GM23338 (cell line): Measurements from ENCODE around the gene FOXJ3. TPM values are rescaled to one million over a fixed set of nuclear protein-coding genes. Genes with fewer than 3 reads are reported as not detected.

Source experiments
- ATAC-seq: fragments of 200-7000 bp; cut with Tn5 transposase; 3 replicates; pipeline ENCODE4 v1.9.1; 2020
- DNase-seq: peaks from one replicate; pipeline ENCODE4 v3.0.0-alpha.2; 2015; ENCODE audit warnings: low spot score
- H2AFZ ChIP-seq: fragments of 200-600 bp; sonication (generic); 2 replicates; pipeline ENCODE4 v1.8.0; 2016; ENCODE audit warnings: antibody characterized with exemption, mild to moderate bottlenecking, moderate library complexity
- H3F3A ChIP-seq: fragments of 200-600 bp; sonication (generic); replicated peaks from 2 replicates; pipeline ENCODE4 v1.8.0; 2017; ENCODE audit warnings: antibody characterized with exemption, mixed run types, low read depth
- H3K27ac ChIP-seq: fragments of 200-600 bp; sonication (generic); 2 replicates; pipeline ENCODE4 v1.6.1; 2016; ENCODE audit warnings: low read depth
- H3K27me3 ChIP-seq: fragments of 200-600 bp; sonication (generic); 2 replicates; pipeline ENCODE4 v1.8.0; 2016; ENCODE audit warnings: mild to moderate bottlenecking, mixed run types, moderate library complexity; ENCODE audit not compliant: insufficient read depth
- H3K36me3 ChIP-seq: fragments of 200-600 bp; sonication (generic); 2 replicates; pipeline ENCODE4 v1.8.0; 2016; ENCODE audit warnings: mild to moderate bottlenecking; ENCODE audit not compliant: insufficient read depth
- H3K4me1 ChIP-seq: fragments of 200-600 bp; sonication (generic); 2 replicates; pipeline ENCODE4 v1.8.0; 2016; ENCODE audit warnings: mild to moderate bottlenecking, moderate library complexity; ENCODE audit not compliant: insufficient read depth
- H3K4me2 ChIP-seq: fragments of 200-600 bp; sonication (generic); 2 replicates; pipeline ENCODE4 v1.7.1; 2017; ENCODE audit warnings: mixed run types
- H3K4me3 ChIP-seq: fragments of 200-600 bp; sonication (generic); 2 replicates; pipeline ENCODE4 v1.6.1; 2016; ENCODE audit warnings: mixed run types
- H3K79me2 ChIP-seq: fragments of 200-600 bp; sonication (generic); replicated peaks from 2 replicates; pipeline ENCODE4 v1.8.0; 2017; ENCODE audit warnings: mild to moderate bottlenecking; ENCODE audit not compliant: insufficient read depth
- H3K9me2 ChIP-seq: fragments of 200-600 bp; sonication (generic); 2 replicates; pipeline ENCODE4 v1.8.0; 2017; ENCODE audit not compliant: insufficient read depth
- H4K20me1 ChIP-seq: fragments of 200-600 bp; sonication (generic); replicated peaks from 2 replicates; pipeline ENCODE4 v1.8.0; 2017; ENCODE audit warnings: mild to moderate bottlenecking; ENCODE audit not compliant: insufficient read depth
- H3K27ac Mint-ChIP-seq: 2 replicates; pipeline ENCODE4 v1.8.0; 2020; ENCODE audit warnings: inconsistent platforms, mild to moderate bottlenecking, moderate library complexity, mixed read lengths
- H3K27me3 Mint-ChIP-seq: 3 replicates; pipeline ENCODE4 v1.8.0; 2022; ENCODE audit warnings: low read depth, mild to moderate bottlenecking, moderate library complexity, mixed read lengths, inconsistent platforms; ENCODE audit not compliant: insufficient read depth, poor library complexity
- H3K36me3 Mint-ChIP-seq: 3 replicates; pipeline ENCODE4 v1.8.0; 2021; ENCODE audit warnings: low read depth, mild to moderate bottlenecking, inconsistent platforms, moderate library complexity, mixed read lengths
- H3K4me1 Mint-ChIP-seq: 3 replicates; pipeline ENCODE4 v1.8.0; 2020; ENCODE audit warnings: mild to moderate bottlenecking, inconsistent platforms, mixed read lengths
- H3K4me3 Mint-ChIP-seq: 3 replicates; pipeline ENCODE4 v1.8.0; 2021; ENCODE audit warnings: moderate library complexity, mild to moderate bottlenecking, inconsistent platforms, mixed read lengths
- H3K9me3 Mint-ChIP-seq: 3 replicates; pipeline ENCODE4 v1.8.0; 2020; ENCODE audit warnings: moderate library complexity, mild to moderate bottlenecking, inconsistent platforms, mixed read lengths
- CREB1 ChIP-seq: fragments of 250-450 bp; sonication (Bioruptor Pico); IDR thresholded peaks from 2 replicates; pipeline ENCODE4 v1.5.0; 2020; ENCODE audit warnings: low read depth, mild to moderate bottlenecking, moderate library complexity
- ETS1 ChIP-seq: IDR thresholded peaks from 2 replicates; pipeline ENCODE4 v1.6.1; 2016; ENCODE audit warnings: antibody characterized with exemption
- EZH2phosphoT487 ChIP-seq: fragments of 200-600 bp; sonication (generic); IDR thresholded peaks from one replicate; pipeline ENCODE4 v1.8.1; 2018; ENCODE audit warnings: antibody characterized with exemption; ENCODE audit not compliant: unreplicated experiment
- JUNB ChIP-seq: IDR thresholded peaks from one replicate; pipeline ENCODE4 v1.6.1; 2016; ENCODE audit warnings: antibody characterized with exemption; ENCODE audit not compliant: unreplicated experiment
- NANOG ChIP-seq: IDR thresholded peaks from 2 replicates; pipeline ENCODE4 v1.6.1; 2016; ENCODE audit warnings: antibody characterized with exemption, borderline replicate concordance
- REST ChIP-seq: IDR thresholded peaks from one replicate; pipeline ENCODE4 v1.6.1; 2018; ENCODE audit warnings: antibody characterized with exemption; ENCODE audit not compliant: unreplicated experiment
- STAT1 ChIP-seq: IDR thresholded peaks from one replicate; pipeline ENCODE4 v1.6.1; 2016; ENCODE audit warnings: antibody characterized with exemption; ENCODE audit not compliant: unreplicated experiment
- ZNF114 ChIP-seq: fragments of 250-450 bp; sonication (Bioruptor Pico); IDR thresholded peaks from 2 replicates; pipeline ENCODE4 v1.5.0; 2020; ENCODE audit warnings: mild to moderate bottlenecking, moderate library complexity
- ZNF331 ChIP-seq: fragments of 250-450 bp; sonication (Bioruptor Pico); IDR thresholded peaks from 2 replicates; pipeline ENCODE4 v1.5.0; 2020; ENCODE audit warnings: low read depth, mild to moderate bottlenecking, moderate library complexity
- polyA plus RNA-seq: library from polyadenylated mRNA; unstranded; fragments of >200 nt; fragmentation: Nextera tagmentation; extraction: Ambion mirVana; gene quantifications from 2 replicates; pipeline ENCODE4 v1.2.1, GENCODE V29; 2016
- total RNA-seq: library from RNA; depleted of rRNA; stranded (reverse); fragments of >200 nt; shearing (Covaris generic); gene quantifications from 2 replicates; pipeline ENCODE4 v1.2.3, GENCODE V29; 2014

Gene FOXJ3
- total and polyA plus RNA-seq, 2 experiments from 2014 or later = 36.6 to 53.3 TPM

GRCh38 chr1:42172381-42173133, 162.5 kb downstream of the FOXJ3 start:
- no peak overlapping the region for H3K4me3 Mint-ChIP-seq
- no peak for ATAC-seq

GRCh38 chr1:42171679-42172266, 163.3 kb downstream of the FOXJ3 start:
- Histone ChIP-seq H4K20me1 (no peaks in the 10 kb centered on the region), H3K4me1 (no peaks in the 10 kb centered on the region), H3F3A (no peaks in the 10 kb centered on the region), H3K4me2 (no peak overlapping the region), H3K79me2 (no peaks in the 10 kb centered on the region), H2AFZ (no peak overlapping the region), H3K4me3 (no peak overlapping the region), H3K27me3 (no peaks in the 10 kb centered on the region), H3K9me2 (no peaks in the 10 kb centered on the region), H3K27ac (no peak overlapping the region), H3K36me3 (no peaks in the 10 kb centered on the region)
- no peaks in the 10 kb centered on the region; the same call in 2 of the 3 replicates for H3K9me3 Mint-ChIP-seq
- H3K4me3 Mint-ChIP-seq = no peak overlapping the region
- H3K27ac Mint-ChIP-seq = no peak overlapping the region
- no peaks in the 10 kb centered on the region for H3K36me3 Mint-ChIP-seq
- DNase-seq (no peak), ATAC-seq (no peak)
- H3K4me1 Mint-ChIP-seq = peaks cover 11% of the 10 kb centered on the region; the same call in 2 of the 3 replicates
- peaks cover 15% of the 10 kb centered on the region for H3K27me3 Mint-ChIP-seq
- TF ChIP-seq EZH2phosphoT487 = no peak
- no peak for TF ChIP-seq NANOG
- TF ChIP-seq JUNB = no peak
- no peak for TF ChIP-seq STAT1
- TF ChIP-seq CREB1 (CRISPR knock-in tag) = no peak
- TF ChIP-seq ZNF114 (CRISPR knock-in tag) = no peak
- TF ChIP-seq ZNF331 = no peak
- no peak for TF ChIP-seq ETS1
- no peak for TF ChIP-seq REST

More at GRCh38 chr1:42172381-42173133, 162.5 kb downstream of the FOXJ3 start:
- H4K20me1 ChIP-seq = no peaks in the 10 kb centered on the region
- no peaks in the 10 kb centered on the region for H3K79me2 ChIP-seq
- no peak overlapping the region for H3K4me2 ChIP-seq
- no peaks in the 10 kb centered on the region for H3K9me2 ChIP-seq
- Mint-ChIP-seq H3K27ac (no peak overlapping the region; the same call in 1 of the 2 replicates), H3K27me3 (peaks cover 13% of the 10 kb centered on the region), H3K4me1 (peaks cover 12% of the 10 kb centered on the region), H3K36me3 (no peaks in the 10 kb centered on the region), H3K9me3 (no peaks in the 10 kb centered on the region; the same call in 2 of the 3 replicates)
- H3K27ac ChIP-seq = no peak overlapping the region
- H3K4me1 ChIP-seq = no peaks in the 10 kb centered on the region
- no peaks in the 10 kb centered on the region for H3K36me3 ChIP-seq
- no peaks in the 10 kb centered on the region for H3F3A ChIP-seq
- TF ChIP-seq REST = no peak
- no peak for TF ChIP-seq CREB1 (CRISPR knock-in tag)
- no peak overlapping the region for H2AFZ ChIP-seq
- no peak for DNase-seq
- no peaks in the 10 kb centered on the region for H3K27me3 ChIP-seq
- no peak overlapping the region for H3K4me3 ChIP-seq
